GM23338 (cell line): Measurements from ENCODE around the gene HRC.

Source experiments
- CTCF ChIP-seq, 2 experiments: fragments of 200-600 bp in 1 of 2; sonication (generic) in 1 of 2; conservative IDR thresholded peaks; 2 replicates each; pipeline versions ENCODE4 v1.5.1 to v1.6.1; 2016 to 2017; ENCODE audit warnings: antibody characterized with exemption in 2 of 2, low read depth in 2 of 2, mild to moderate bottlenecking in 2 of 2, moderate library complexity in 1 of 2
- ETS1 ChIP-seq: IDR thresholded peaks from 2 replicates; pipeline ENCODE4 v1.6.1; 2016; ENCODE audit warnings: antibody characterized with exemption
- EZH2 ChIP-seq: fragments of 200-600 bp; sonication (generic); IDR thresholded peaks from one replicate; pipeline ENCODE4 v1.8.0; 2017; ENCODE audit warnings: antibody characterized with exemption, mild to moderate bottlenecking, low read depth; ENCODE audit not compliant: unreplicated experiment
- EZH2phosphoT487 ChIP-seq: fragments of 200-600 bp; sonication (generic); IDR thresholded peaks from one replicate; pipeline ENCODE4 v1.8.1; 2018; ENCODE audit warnings: antibody characterized with exemption; ENCODE audit not compliant: unreplicated experiment
- JUNB ChIP-seq: IDR thresholded peaks from one replicate; pipeline ENCODE4 v1.6.1; 2016; ENCODE audit warnings: antibody characterized with exemption; ENCODE audit not compliant: unreplicated experiment
- POLR2AphosphoS5 ChIP-seq: IDR thresholded peaks from 2 replicates; pipeline ENCODE4 v1.6.1; 2016; ENCODE audit warnings: antibody characterized with exemption, low read depth
- ZNF114 ChIP-seq: fragments of 250-450 bp; sonication (Bioruptor Pico); IDR thresholded peaks from 2 replicates; pipeline ENCODE4 v1.5.0; 2020; ENCODE audit warnings: mild to moderate bottlenecking, moderate library complexity

DNA sequence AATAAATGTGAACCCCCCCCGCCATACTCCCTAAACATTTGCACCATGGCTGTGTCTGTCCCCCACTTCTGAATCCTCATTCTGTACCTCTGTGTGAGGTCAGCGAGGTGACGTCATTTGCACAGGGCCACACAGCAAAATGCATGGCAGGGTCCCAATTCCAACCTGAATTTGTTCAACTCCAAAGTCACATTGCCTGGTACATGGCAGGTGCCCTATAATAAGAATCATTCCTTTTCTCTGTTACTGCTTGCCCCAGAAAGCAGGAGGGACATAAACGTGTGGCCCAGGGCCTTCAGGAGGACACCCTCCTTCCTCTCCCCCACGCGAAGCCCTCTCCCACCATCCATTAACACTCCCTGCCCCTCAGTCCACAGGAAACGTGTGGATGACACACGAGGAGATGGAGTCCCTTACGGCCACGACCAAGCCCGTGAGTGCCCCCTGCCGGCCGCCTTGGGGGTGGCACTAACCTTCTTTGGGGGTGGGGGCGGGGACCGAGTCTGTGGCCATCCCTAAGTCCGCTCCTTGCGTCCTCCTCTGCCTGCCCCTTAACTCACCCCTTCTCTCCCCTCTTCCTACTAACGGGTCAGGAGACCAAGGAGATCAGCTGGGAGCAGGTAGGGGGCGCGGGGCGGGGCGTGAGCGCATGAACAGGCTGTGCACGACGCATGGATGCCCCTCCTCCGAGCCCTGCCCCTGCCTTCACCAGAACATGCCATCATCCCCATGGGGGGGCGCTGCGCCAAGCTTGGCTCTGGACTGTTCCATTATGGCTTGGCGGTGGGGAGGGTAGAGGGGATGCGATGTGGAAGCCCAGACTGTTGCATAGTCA lies 9.4 kb downstream of the HRC start:
- peak; percentile 82 to 96 for TF ChIP-seq CTCF (conservative IDR thresholded peaks at IDR 0.05; ENCODE audit: low read depth in 2 of 2)
- TF ChIP-seq EZH2 = no peak
- TF ChIP-seq EZH2phosphoT487 = no peak
- peak; percentile 53 for TF ChIP-seq POLR2AphosphoS5
- TF ChIP-seq ZNF114 (CRISPR knock-in tag) = no peak
- TF ChIP-seq JUNB = no peak
- no peak for TF ChIP-seq ETS1
